Measurements from ENCODE around the gene HTRA2. TPM values are rescaled to one million over a fixed set of nuclear protein-coding genes. Genes with fewer than 3 reads are reported as not detected.
A peak's percentile ranks its signal among the peaks of the same experiment; 100 is the strongest.
"Not testable (repeated sequence)": the region's sequence is repeated elsewhere in the genome, so short reads cannot be mapped to it uniquely, and the experiment has no call there.

The HTRA2 gene
- total RNA-seq: 10 to 100 TPM; 75.6 to 81.2 TPM

DNA sequence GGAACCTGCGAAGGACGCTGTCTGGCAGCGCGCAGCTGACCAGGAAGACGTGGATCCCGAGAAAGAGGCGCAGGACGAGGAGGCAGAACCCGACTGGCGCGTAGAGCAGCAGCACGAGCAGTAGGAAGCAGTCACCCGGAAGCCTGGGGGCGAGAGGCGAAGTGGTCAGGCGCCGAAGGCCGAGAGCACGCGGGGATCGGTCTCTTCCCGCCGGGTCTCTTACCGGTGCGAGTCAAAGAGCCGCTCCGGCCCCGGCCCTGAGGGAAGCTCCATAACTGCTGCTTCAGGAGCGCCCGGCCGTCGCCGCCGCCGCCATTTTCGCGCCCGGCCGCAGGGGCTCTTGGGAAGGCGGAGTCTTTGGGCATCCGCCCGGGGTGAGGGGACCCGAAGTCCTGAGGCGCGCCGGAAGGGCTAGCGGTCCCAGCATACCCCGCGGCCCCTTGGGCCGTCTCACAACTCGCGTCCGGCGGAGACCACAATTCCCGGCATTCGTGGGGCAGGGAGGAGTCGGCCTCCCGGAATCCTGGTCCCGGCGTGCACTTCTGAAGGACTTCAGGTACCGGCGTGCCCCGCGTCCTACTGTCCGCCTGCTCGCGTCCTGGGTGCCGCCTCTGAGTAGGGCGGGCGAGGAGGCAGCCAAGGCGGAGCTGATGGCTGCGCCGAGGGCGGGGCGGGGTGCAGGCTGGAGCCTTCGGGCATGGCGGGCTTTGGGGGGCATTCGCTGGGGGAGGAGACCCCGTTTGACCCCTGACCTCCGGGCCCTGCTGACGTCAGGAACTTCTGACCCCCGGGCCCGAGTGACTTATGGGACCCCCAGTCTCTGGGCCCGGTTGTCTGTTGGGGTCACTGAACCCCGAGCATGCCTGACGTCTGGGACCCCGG, at the start of gene HTRA2, which contains the start of gene AUP1:
TSS of gene HTRA2 (plus strand) at position 577 of the 882 bp plus-strand sequence. CDS start at position 651, 74 bp downstream.
TSS of gene AUP1 (minus strand) at position 350 of the 882 bp plus-strand sequence. CDS start at position 273, 77 bp downstream.
- peak within 1 kb of the TSS; percentile 98 for H3K4me3 Mint-ChIP-seq
- H3K36me3 Mint-ChIP-seq (ENCODE audit: low read depth): peaks cover 65% of the 10 kb centered on the region
- peak; percentile 76 for ATAC-seq (replicated peaks)
- H3K9me3 Mint-ChIP-seq: no peaks in the 10 kb centered on the region
- peaks cover 21% of the 10 kb centered on the region for H3K4me1 Mint-ChIP-seq
- H3K27ac Mint-ChIP-seq: peak within 1 kb of the TSS; percentile 97
- no peaks in the 10 kb centered on the region for H3K27me3 Mint-ChIP-seq

- Mint-ChIP-seq H3K27ac (no peak overlapping the region), H3K4me3 (peak overlapping the region; percentile 91), H3K9me3 (no peaks in the 10 kb centered on the region), H3K27me3 (no peaks in the 10 kb centered on the region), H3K4me1 (peaks cover 10% of the 10 kb centered on the region), H3K36me3 (ENCODE audit: low read depth) (peaks cover 63% of the 10 kb centered on the region)
- no peak for ATAC-seq (replicated peaks)
Observed at GRCh38 chr2:74481431-74481830, 48.3 kb upstream of the HTRA2 start.

- Mint-ChIP-seq H3K4me3 (peak overlapping the region; percentile 91), H3K4me1 (peaks cover 10% of the 10 kb centered on the region), H3K27me3 (no peaks in the 10 kb centered on the region), H3K9me3 (no peaks in the 10 kb centered on the region), H3K36me3 (ENCODE audit: low read depth) (peaks cover 68% of the 10 kb centered on the region), H3K27ac (peak overlapping the region; percentile 92)
- ATAC-seq (replicated peaks): peak; percentile 53
Observed at GRCh38 chr2:74481961-74482800, 47.6 kb upstream of the HTRA2 start.

DNA sequence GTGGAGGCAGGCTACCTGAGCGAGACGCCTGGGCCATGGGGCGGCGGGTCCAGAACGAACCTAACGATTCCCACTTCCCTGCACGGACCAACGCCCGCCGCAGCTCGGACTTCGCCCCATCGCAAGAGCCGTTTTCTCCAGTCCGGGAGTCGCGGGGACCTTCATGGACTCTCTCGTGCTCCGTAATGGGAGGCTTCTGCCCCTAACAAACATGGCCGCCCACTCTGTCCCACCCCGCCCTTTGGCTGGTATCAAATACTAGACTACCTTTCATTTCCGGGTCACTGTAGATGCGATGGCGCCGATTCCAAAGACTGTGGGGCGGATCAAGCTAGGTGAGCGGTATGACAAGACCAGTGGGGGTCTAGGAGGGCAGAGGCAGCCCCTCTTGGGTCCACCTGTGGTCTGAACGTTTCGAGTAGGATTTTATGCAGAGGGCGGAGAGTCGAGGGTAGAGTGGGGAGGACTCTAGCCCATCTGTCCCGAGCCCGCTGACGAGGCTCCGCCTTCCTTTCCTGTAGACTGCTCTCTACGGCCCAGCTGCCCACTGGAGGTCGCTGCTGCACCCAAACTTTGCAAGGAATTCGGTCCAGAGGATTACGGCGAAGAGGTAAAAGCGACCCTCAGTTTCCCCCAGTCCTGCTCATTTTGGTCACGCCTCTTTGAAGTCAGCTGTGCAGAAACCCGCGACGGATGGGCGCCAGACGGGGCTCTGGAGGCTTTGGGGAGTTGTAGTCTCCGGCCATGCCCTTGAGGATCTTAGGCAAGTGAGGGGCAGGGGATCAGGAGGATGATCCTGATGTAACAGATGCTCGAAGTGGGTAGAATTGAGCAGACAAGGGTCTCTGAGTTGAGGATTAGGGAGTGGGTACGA, 46.7 kb upstream of the HTRA2 start, which contains the start of the genes CCDC142 and TTC31:
TSS of gene CCDC142 (minus strand) at position 198 of the 874 bp plus-strand sequence. CDS start at position 37, 161 bp downstream.
TSS of gene TTC31 (plus strand) at position 281 of the 874 bp plus-strand sequence. CDS start at position 296, 15 bp downstream.
- Mint-ChIP-seq H3K9me3 (no peaks in the 10 kb centered on the region), H3K27ac (peak within 1 kb of the TSS; percentile 92), H3K4me1 (peaks cover 5% of the 10 kb centered on the region), H3K36me3 (ENCODE audit: low read depth) (peaks cover 64% of the 10 kb centered on the region), H3K27me3 (no peaks in the 10 kb centered on the region), H3K4me3 (peak within 1 kb of the TSS; percentile 91)
- ATAC-seq (replicated peaks): peak; percentile 94

DNA sequence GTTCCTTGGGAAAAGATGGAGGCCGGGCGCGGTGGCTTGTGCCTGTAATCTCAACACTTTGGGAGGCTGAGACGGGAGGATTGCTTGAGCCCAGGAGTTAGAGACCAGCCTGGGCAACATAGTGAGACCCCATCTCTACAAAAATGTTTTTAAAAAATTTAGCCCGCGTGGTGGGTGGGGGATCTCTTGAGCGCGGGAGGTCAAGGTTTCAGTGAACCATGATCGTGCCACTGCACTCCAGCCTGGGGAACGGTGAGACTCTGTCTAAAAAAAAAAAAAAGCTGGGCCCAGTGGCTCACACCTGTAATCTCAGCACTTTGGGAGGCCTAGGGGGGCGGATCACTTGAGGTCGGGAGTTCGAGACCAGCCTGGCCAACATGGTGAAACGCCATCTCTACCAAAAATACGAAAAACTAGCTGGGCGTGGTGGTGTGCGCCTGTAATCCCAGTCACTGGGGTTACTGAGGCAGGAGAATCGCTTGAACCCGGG, 46.0 kb upstream of the HTRA2 start:
- Mint-ChIP-seq H3K4me3 (peak overlapping the region; percentile 91), H3K27ac (peak overlapping the region; percentile 92), H3K36me3 (ENCODE audit: low read depth) (peaks cover 67% of the 10 kb centered on the region)
- H3K9me3 Mint-ChIP-seq; ATAC-seq (replicated peaks); H3K27me3 Mint-ChIP-seq; H3K4me1 Mint-ChIP-seq: not testable (repeated sequence)

DNA sequence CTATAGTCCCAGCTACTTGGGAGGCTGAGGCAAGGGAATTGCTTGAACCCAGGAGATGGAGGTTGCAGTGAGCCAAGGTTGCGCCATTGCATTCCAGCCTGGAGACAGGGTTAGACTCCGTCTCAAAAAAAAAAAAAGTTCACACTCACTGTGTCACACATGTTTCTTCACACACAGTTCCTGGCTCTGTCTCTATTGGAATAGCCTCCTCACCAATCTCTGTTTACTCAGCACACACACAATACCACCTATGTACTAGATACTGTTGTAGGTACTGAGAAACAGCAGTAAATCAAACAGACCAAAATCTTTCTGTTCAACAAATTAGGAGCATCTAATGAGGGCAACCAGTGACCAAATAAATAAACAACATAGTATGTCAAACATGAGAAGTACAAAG, 43.6 kb upstream of the HTRA2 start:
- H3K27me3 Mint-ChIP-seq: no peaks in the 10 kb centered on the region

GRCh38 chr2:74488643-74489481, 40.9 kb upstream of the HTRA2 start:
- Mint-ChIP-seq H3K4me3 (no peak overlapping the region), H3K4me1 (no peaks in the 10 kb centered on the region), H3K36me3 (ENCODE audit: low read depth) (peaks cover 67% of the 10 kb centered on the region), H3K27me3 (no peaks in the 10 kb centered on the region), H3K27ac (no peak overlapping the region), H3K9me3 (no peaks in the 10 kb centered on the region)
- ATAC-seq (replicated peaks): no peak

More for the DNA sequence above, 43.6 kb upstream of the HTRA2 start:
- Mint-ChIP-seq H3K9me3 (no peaks in the 10 kb centered on the region), H3K4me1 (peaks cover 5% of the 10 kb centered on the region), H3K4me3 (no peak overlapping the region), H3K27ac (no peak overlapping the region), H3K36me3 (ENCODE audit: low read depth) (peaks cover 54% of the 10 kb centered on the region)
- ATAC-seq (replicated peaks): no peak

GRCh38 chr2:74489906-74490305, 39.8 kb upstream of the HTRA2 start:
- ATAC-seq (replicated peaks): no peak
- H3K27me3 Mint-ChIP-seq: no peaks in the 10 kb centered on the region
- no peak overlapping the region for H3K27ac Mint-ChIP-seq
- no peaks in the 10 kb centered on the region for H3K9me3 Mint-ChIP-seq
- no peak overlapping the region for H3K4me3 Mint-ChIP-seq
- peaks cover 75% of the 10 kb centered on the region for H3K36me3 Mint-ChIP-seq (ENCODE audit: low read depth)
- no peaks in the 10 kb centered on the region for H3K4me1 Mint-ChIP-seq

GRCh38 chr2:74491648-74492544, 37.8 kb upstream of the HTRA2 start:
- Mint-ChIP-seq H3K27me3 (no peaks in the 10 kb centered on the region), H3K27ac (no peak overlapping the region), H3K4me1 (no peaks in the 10 kb centered on the region), H3K36me3 (ENCODE audit: low read depth) (peaks cover 55% of the 10 kb centered on the region), H3K4me3 (no peak overlapping the region), H3K9me3 (no peaks in the 10 kb centered on the region)
- ATAC-seq (replicated peaks): no peak

GRCh38 chr2:74493546-74493945, 36.2 kb upstream of the HTRA2 start:
- ATAC-seq (replicated peaks): no peak
- no peak overlapping the region for H3K4me3 Mint-ChIP-seq
- H3K36me3 Mint-ChIP-seq (ENCODE audit: low read depth): peaks cover 46% of the 10 kb centered on the region
- peaks cover 4% of the 10 kb centered on the region for H3K27me3 Mint-ChIP-seq
- no peak overlapping the region for H3K27ac Mint-ChIP-seq
- H3K9me3 Mint-ChIP-seq: no peaks in the 10 kb centered on the region
- H3K4me1 Mint-ChIP-seq: peaks cover 5% of the 10 kb centered on the region

- Mint-ChIP-seq H3K27me3 (peaks cover 17% of the 10 kb centered on the region), H3K4me3 (no peak overlapping the region), H3K9me3 (no peaks in the 10 kb centered on the region), H3K4me1 (peaks cover 11% of the 10 kb centered on the region), H3K36me3 (ENCODE audit: low read depth) (peaks cover 42% of the 10 kb centered on the region), H3K27ac (no peak overlapping the region)
- no peak for ATAC-seq (replicated peaks)
Observed at GRCh38 chr2:74495440-74495839, 34.3 kb upstream of the HTRA2 start.

All from activated T-helper 17 cell treated with anti-CD3 and anti-CD28 coated beads, Interleukin-2, amount 50 U/mL, for 72 hours (primary cell).